Measurements from ENCODE around the gene NKX6-2. TPM values are rescaled to one million over a fixed set of nuclear protein-coding genes. Genes with fewer than 3 reads are reported as not detected.

The NKX6-2 gene
- total and polyA plus RNA-seq, 4 donors = 0.07 to 7.1 TPM; not detected in 2

- TF ChIP-seq, protein P1, sequence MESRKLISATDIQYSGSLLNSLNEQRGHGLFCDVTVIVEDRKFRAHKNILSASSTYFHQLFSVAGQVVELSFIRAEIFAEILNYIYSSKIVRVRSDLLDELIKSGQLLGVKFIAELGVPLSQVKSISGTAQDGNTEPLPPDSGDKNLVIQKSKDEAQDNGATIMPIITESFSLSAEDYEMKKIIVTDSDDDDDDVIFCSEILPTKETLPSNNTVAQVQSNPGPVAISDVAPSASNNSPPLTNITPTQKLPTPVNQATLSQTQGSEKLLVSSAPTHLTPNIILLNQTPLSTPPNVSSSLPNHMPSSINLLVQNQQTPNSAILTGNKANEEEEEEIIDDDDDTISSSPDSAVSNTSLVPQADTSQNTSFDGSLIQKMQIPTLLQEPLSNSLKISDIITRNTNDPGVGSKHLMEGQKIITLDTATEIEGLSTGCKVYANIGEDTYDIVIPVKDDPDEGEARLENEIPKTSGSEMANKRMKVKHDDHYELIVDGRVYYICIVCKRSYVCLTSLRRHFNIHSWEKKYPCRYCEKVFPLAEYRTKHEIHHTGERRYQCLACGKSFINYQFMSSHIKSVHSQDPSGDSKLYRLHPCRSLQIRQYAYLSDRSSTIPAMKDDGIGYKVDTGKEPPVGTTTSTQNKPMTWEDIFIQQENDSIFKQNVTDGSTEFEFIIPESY (IDR thresholded peaks at IDR 0.05) = no peak
- no peak for TF ChIP-seq YY1 (IDR thresholded peaks at IDR 0.05)
Observed at GRCh38 chr10:132786476-132786883, 533 bp upstream of the NKX6-2 start (continued).

GRCh38 chr10:132784866-132785722 is 853 bp downstream of the NKX6-2 start:
- peaks cover 6 to 9% (median 7%) of the 10 kb centered on the region in 4 donors for H3K36me3 ChIP-seq (ENCODE audit: control insufficient read depth in 4 of 4, insufficient read depth in 3 of 4, low read depth in 1 of 4, low read length in 3 of 4)
- H3K27ac ChIP-seq (ENCODE audit: low read depth in 1 of 2, low read length in 2 of 2) = no peak overlapping the region
- WGBS = 11% methylated on average over 110 of the region's 111 CpGs
- peak overlapping the region in 1 of 3 donors; percentile 20 for H3K4me3 ChIP-seq (ENCODE audit: low read depth in 1 of 3, low read length in 3 of 3)
- peaks cover 2 to 22% (median 6%) of the 10 kb centered on the region in 4 donors for H3K4me1 ChIP-seq (ENCODE audit: control insufficient read depth in 4 of 4, insufficient read depth in 4 of 4, low read length in 3 of 4)
- H3K9me3 ChIP-seq (ENCODE audit: control insufficient read depth in 4 of 4, low read length in 3 of 4) = peaks cover 0 to 10% (median 3%) of the 10 kb centered on the region in 4 donors
- peaks cover 0 to 53% (median 3%) of the 10 kb centered on the region in 4 donors for H3K27me3 ChIP-seq (ENCODE audit: control insufficient read depth in 4 of 4, insufficient read depth in 4 of 4, low read length in 3 of 4)
- TF ChIP-seq CTCF (IDR thresholded peaks at IDR 0.05; ENCODE audit: low read depth, low read length, missing input control) = no peak
- TF ChIP-seq FOXA2 (IDR thresholded peaks at IDR 0.05) = no peak
- TF ChIP-seq YY1 (IDR thresholded peaks at IDR 0.05) = no peak
- no peak for TF ChIP-seq HNF4A (conservative IDR thresholded peaks at IDR 0.05)
- TF ChIP-seq HNF4G (IDR thresholded peaks at IDR 0.05) = no peak
- TF ChIP-seq, protein P2, sequence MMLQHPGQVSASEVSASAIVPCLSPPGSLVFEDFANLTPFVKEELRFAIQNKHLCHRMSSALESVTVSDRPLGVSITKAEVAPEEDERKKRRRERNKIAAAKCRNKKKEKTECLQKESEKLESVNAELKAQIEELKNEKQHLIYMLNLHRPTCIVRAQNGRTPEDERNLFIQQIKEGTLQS (IDR thresholded peaks at IDR 0.05) = no peak
- TF ChIP-seq REST (IDR thresholded peaks at IDR 0.05) = no peak
- TF ChIP-seq TAF1 (conservative IDR thresholded peaks at IDR 0.05) = no peak
- TF ChIP-seq FOXA1 (IDR thresholded peaks at IDR 0.05) = no peak
- no peak for TF ChIP-seq RAD21 (IDR thresholded peaks at IDR 0.05)
- no peak for TF ChIP-seq NR2F2 (IDR thresholded peaks at IDR 0.05)
- no peak overlapping the region for H3K9ac ChIP-seq (ENCODE audit: low read depth in 1 of 2, low read length in 2 of 2)
- no peak for DNase-seq (ENCODE audit: low spot score)
